Measurements from ENCODE around the gene MRPL14.

DNA sequence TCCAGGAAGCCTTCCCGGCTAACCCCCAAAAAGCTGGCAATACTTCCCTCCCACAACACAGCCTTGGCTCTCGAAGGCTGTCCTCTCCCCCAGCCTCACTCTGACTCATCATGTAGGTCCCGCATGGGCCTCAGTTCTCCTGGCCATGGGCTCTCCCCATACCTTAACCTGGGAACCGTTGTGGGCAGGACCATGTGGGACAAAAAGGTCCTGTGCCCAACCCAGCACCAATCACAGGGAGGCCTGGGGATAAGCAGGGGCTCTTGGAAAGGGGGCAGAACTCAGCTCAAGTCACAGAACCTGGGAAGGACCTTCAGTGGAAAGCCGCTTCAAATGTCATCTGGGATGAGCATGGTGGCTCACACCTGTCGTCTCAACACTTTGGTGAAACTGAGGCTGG is 45.5 kb downstream of the MRPL14 start:
- TF ChIP-seq, protein P1, sequence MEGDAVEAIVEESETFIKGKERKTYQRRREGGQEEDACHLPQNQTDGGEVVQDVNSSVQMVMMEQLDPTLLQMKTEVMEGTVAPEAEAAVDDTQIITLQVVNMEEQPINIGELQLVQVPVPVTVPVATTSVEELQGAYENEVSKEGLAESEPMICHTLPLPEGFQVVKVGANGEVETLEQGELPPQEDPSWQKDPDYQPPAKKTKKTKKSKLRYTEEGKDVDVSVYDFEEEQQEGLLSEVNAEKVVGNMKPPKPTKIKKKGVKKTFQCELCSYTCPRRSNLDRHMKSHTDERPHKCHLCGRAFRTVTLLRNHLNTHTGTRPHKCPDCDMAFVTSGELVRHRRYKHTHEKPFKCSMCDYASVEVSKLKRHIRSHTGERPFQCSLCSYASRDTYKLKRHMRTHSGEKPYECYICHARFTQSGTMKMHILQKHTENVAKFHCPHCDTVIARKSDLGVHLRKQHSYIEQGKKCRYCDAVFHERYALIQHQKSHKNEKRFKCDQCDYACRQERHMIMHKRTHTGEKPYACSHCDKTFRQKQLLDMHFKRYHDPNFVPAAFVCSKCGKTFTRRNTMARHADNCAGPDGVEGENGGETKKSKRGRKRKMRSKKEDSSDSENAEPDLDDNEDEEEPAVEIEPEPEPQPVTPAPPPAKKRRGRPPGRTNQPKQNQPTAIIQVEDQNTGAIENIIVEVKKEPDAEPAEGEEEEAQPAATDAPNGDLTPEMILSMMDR (IDR thresholded peaks at IDR 0.05 in 4 of 5, conservative IDR thresholded peaks at IDR 0.05 in 1 of 5) = no peak
- no peak for TF ChIP-seq POLR2A (IDR thresholded peaks at IDR 0.05)

Measured in gastrocnemius medialis (tissue), 4 donors.